ENCODE measurements around the gene EFL1.

DNA sequence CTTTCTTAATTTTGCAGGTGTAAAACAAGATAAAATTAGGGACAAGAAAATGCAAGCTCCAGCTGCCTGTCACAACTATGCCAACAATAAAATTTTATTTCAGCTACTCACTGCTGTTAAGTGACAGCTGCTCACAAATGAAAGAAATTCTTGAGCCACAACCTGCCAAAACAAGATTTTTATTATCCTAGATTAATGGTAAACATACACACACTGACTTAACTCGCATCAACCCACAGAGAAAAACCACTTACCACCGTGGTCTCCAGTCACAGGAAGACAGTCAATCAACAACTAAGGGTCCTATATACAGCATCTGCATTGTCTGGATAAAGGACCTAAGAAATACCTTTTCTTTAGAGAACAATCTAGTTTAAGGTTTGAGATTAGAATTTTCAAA lies 31.3 kb downstream of the EFL1 start:
- TF ChIP-seq, protein P1, sequence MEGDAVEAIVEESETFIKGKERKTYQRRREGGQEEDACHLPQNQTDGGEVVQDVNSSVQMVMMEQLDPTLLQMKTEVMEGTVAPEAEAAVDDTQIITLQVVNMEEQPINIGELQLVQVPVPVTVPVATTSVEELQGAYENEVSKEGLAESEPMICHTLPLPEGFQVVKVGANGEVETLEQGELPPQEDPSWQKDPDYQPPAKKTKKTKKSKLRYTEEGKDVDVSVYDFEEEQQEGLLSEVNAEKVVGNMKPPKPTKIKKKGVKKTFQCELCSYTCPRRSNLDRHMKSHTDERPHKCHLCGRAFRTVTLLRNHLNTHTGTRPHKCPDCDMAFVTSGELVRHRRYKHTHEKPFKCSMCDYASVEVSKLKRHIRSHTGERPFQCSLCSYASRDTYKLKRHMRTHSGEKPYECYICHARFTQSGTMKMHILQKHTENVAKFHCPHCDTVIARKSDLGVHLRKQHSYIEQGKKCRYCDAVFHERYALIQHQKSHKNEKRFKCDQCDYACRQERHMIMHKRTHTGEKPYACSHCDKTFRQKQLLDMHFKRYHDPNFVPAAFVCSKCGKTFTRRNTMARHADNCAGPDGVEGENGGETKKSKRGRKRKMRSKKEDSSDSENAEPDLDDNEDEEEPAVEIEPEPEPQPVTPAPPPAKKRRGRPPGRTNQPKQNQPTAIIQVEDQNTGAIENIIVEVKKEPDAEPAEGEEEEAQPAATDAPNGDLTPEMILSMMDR (IDR thresholded peaks at IDR 0.05): no peak
- TF ChIP-seq POLR2A (IDR thresholded peaks at IDR 0.05): no peak

Data from body of pancreas (tissue), 4 donors.